Measurements from ENCODE around the gene MRRF.

The MRRF gene

GRCh38 chr9:122221183-122221811, 43.4 kb upstream of the MRRF start:
- H3K27ac ChIP-seq (ENCODE audit: low read length) = no peak overlapping the region
- H3K4me3 ChIP-seq (ENCODE audit: low read length) = peak overlapping the region; percentile 57; the same call in 1 of the 2 replicates
- no peak overlapping the region for H3K9ac ChIP-seq (ENCODE audit: low read depth, low read length)
- peaks cover 8% of the 10 kb centered on the region; the same call in 1 of the 2 replicates for H3K4me1 ChIP-seq (ENCODE audit: insufficient read depth, low read length)
- peaks cover 100% of the 10 kb centered on the region for H3K27me3 ChIP-seq (ENCODE audit: insufficient read depth, low read length)
- H3K9me3 ChIP-seq (ENCODE audit: insufficient read depth, low read depth, low read length) = peaks cover 13% of the 10 kb centered on the region; the same call in 1 of the 2 replicates
- no peaks in the 10 kb centered on the region for H3K36me3 ChIP-seq (ENCODE audit: insufficient read depth, low read depth, low read length)

GRCh38 chr9:122222791-122223190, 41.9 kb upstream of the MRRF start:
- H3K27me3 ChIP-seq (ENCODE audit: insufficient read depth, low read length) = peaks cover 100% of the 10 kb centered on the region
- no peaks in the 10 kb centered on the region for H3K36me3 ChIP-seq (ENCODE audit: insufficient read depth, low read depth, low read length)
- H3K4me1 ChIP-seq (ENCODE audit: insufficient read depth, low read length) = peaks cover 8% of the 10 kb centered on the region; the same call in 1 of the 2 replicates
- no peak overlapping the region for H3K4me3 ChIP-seq (ENCODE audit: low read length)
- no peak overlapping the region for H3K27ac ChIP-seq (ENCODE audit: low read length)
- peaks cover 14% of the 10 kb centered on the region; the same call in 1 of the 2 replicates for H3K9me3 ChIP-seq (ENCODE audit: insufficient read depth, low read depth, low read length)
- no peak overlapping the region for H3K9ac ChIP-seq (ENCODE audit: low read depth, low read length)

GRCh38 chr9:122223435-122223834, 41.2 kb upstream of the MRRF start:
- Histone ChIP-seq H3K27me3 (ENCODE audit: insufficient read depth, low read length) (peaks cover 100% of the 10 kb centered on the region), H3K4me1 (ENCODE audit: insufficient read depth, low read length) (peaks cover 8% of the 10 kb centered on the region; the same call in 1 of the 2 replicates), H3K27ac (ENCODE audit: low read length) (no peak overlapping the region), H3K36me3 (ENCODE audit: insufficient read depth, low read depth, low read length) (no peaks in the 10 kb centered on the region), H3K9me3 (ENCODE audit: insufficient read depth, low read depth, low read length) (peaks cover 11% of the 10 kb centered on the region; the same call in 1 of the 2 replicates), H3K4me3 (ENCODE audit: low read length) (no peak overlapping the region), H3K9ac (ENCODE audit: low read depth, low read length) (no peak overlapping the region)

GRCh38 chr9:122225312-122226141, 39.2 kb upstream of the MRRF start:
- no peak overlapping the region; the same call in 1 of the 2 replicates for H3K4me3 ChIP-seq (ENCODE audit: low read length)
- H3K9me3 ChIP-seq (ENCODE audit: insufficient read depth, low read depth, low read length) = peaks cover 6% of the 10 kb centered on the region; the same call in 1 of the 2 replicates
- peaks cover 4% of the 10 kb centered on the region; the same call in 1 of the 2 replicates for H3K4me1 ChIP-seq (ENCODE audit: insufficient read depth, low read length)
- H3K9ac ChIP-seq (ENCODE audit: low read depth, low read length) = no peak overlapping the region
- peaks cover 100% of the 10 kb centered on the region for H3K27me3 ChIP-seq (ENCODE audit: insufficient read depth, low read length)
- no peak overlapping the region for H3K27ac ChIP-seq (ENCODE audit: low read length)
- no peaks in the 10 kb centered on the region for H3K36me3 ChIP-seq (ENCODE audit: insufficient read depth, low read depth, low read length)

GRCh38 chr9:122226142-122226757, 38.4 kb upstream of the MRRF start:
- Histone ChIP-seq H3K9ac (ENCODE audit: low read depth, low read length) (no peak overlapping the region), H3K36me3 (ENCODE audit: insufficient read depth, low read depth, low read length) (no peaks in the 10 kb centered on the region), H3K27ac (ENCODE audit: low read length) (no peak overlapping the region), H3K4me3 (ENCODE audit: low read length) (no peak overlapping the region; the same call in 1 of the 2 replicates), H3K27me3 (ENCODE audit: insufficient read depth, low read length) (peaks cover 100% of the 10 kb centered on the region), H3K9me3 (ENCODE audit: insufficient read depth, low read depth, low read length) (peaks cover 6% of the 10 kb centered on the region; the same call in 1 of the 2 replicates), H3K4me1 (ENCODE audit: insufficient read depth, low read length) (no peaks in the 10 kb centered on the region)

GRCh38 chr9:122226758-122227574, 37.7 kb upstream of the MRRF start:
- Histone ChIP-seq H3K4me1 (ENCODE audit: insufficient read depth, low read length) (no peaks in the 10 kb centered on the region), H3K9me3 (ENCODE audit: insufficient read depth, low read depth, low read length) (peaks cover 6% of the 10 kb centered on the region; the same call in 1 of the 2 replicates), H3K27me3 (ENCODE audit: insufficient read depth, low read length) (peaks cover 100% of the 10 kb centered on the region), H3K36me3 (ENCODE audit: insufficient read depth, low read depth, low read length) (no peaks in the 10 kb centered on the region), H3K9ac (ENCODE audit: low read depth, low read length) (no peak overlapping the region), H3K4me3 (ENCODE audit: low read length) (peak overlapping the region; percentile 34; the same call in 1 of the 2 replicates), H3K27ac (ENCODE audit: low read length) (no peak overlapping the region)

- H3K4me3 ChIP-seq (ENCODE audit: low read length) = peak overlapping the region; percentile 48
- peaks cover 6% of the 10 kb centered on the region; the same call in 1 of the 2 replicates for H3K9me3 ChIP-seq (ENCODE audit: insufficient read depth, low read depth, low read length)
- peaks cover 100% of the 10 kb centered on the region for H3K27me3 ChIP-seq (ENCODE audit: insufficient read depth, low read length)
- H3K36me3 ChIP-seq (ENCODE audit: insufficient read depth, low read depth, low read length) = no peaks in the 10 kb centered on the region
- no peak overlapping the region for H3K27ac ChIP-seq (ENCODE audit: low read length)
- no peaks in the 10 kb centered on the region for H3K4me1 ChIP-seq (ENCODE audit: insufficient read depth, low read length)
- H3K9ac ChIP-seq (ENCODE audit: low read depth, low read length) = no peak overlapping the region
Observed at GRCh38 chr9:122227575-122227900, 37.1 kb upstream of the MRRF start.

- Histone ChIP-seq H3K36me3 (ENCODE audit: insufficient read depth, low read depth, low read length) (no peaks in the 10 kb centered on the region), H3K9ac (ENCODE audit: low read depth, low read length) (no peak overlapping the region), H3K27ac (ENCODE audit: low read length) (no peak overlapping the region), H3K27me3 (ENCODE audit: insufficient read depth, low read length) (peaks cover 100% of the 10 kb centered on the region), H3K4me1 (ENCODE audit: insufficient read depth, low read length) (peaks cover 4% of the 10 kb centered on the region; the same call in 1 of the 2 replicates), H3K4me3 (ENCODE audit: low read length) (peak overlapping the region; percentile 45; the same call in 1 of the 2 replicates), H3K9me3 (ENCODE audit: insufficient read depth, low read depth, low read length) (peaks cover 6% of the 10 kb centered on the region; the same call in 1 of the 2 replicates)
Observed at GRCh38 chr9:122228191-122228567, 36.5 kb upstream of the MRRF start.

GRCh38 chr9:122228568-122229484, 35.9 kb upstream of the MRRF start, which contains the start of gene LHX6:
LHX6 (minus strand) TSS chr9:122228957; CDS start chr9:122228740, 217 bp downstream.
- no peaks in the 10 kb centered on the region for H3K36me3 ChIP-seq (ENCODE audit: insufficient read depth, low read depth, low read length)
- H3K4me3 ChIP-seq (ENCODE audit: low read length) = peak within 1 kb of the TSS; percentile 45; the same call in 1 of the 2 replicates
- H3K27me3 ChIP-seq (ENCODE audit: insufficient read depth, low read length) = peaks cover 100% of the 10 kb centered on the region

GRCh38 chr9:122229485-122229837, 35.2 kb upstream of the MRRF start:
- Histone ChIP-seq H3K4me3 (ENCODE audit: low read length) (no peak overlapping the region), H3K27me3 (ENCODE audit: insufficient read depth, low read length) (peaks cover 100% of the 10 kb centered on the region), H3K36me3 (ENCODE audit: insufficient read depth, low read depth, low read length) (no peaks in the 10 kb centered on the region), H3K4me1 (ENCODE audit: insufficient read depth, low read length) (peaks cover 4% of the 10 kb centered on the region; the same call in 1 of the 2 replicates), H3K9ac (ENCODE audit: low read depth, low read length) (no peak overlapping the region), H3K27ac (ENCODE audit: low read length) (no peak overlapping the region), H3K9me3 (ENCODE audit: insufficient read depth, low read depth, low read length) (peaks cover 6% of the 10 kb centered on the region; the same call in 1 of the 2 replicates)

More at GRCh38 chr9:122228568-122229484, 35.9 kb upstream of the MRRF start, which contains the start of gene LHX6:
- H3K4me1 ChIP-seq (ENCODE audit: insufficient read depth, low read length) = peaks cover 4% of the 10 kb centered on the region; the same call in 1 of the 2 replicates
- H3K9ac ChIP-seq (ENCODE audit: low read depth, low read length) = no peak within 1 kb of the TSS
- peaks cover 6% of the 10 kb centered on the region; the same call in 1 of the 2 replicates for H3K9me3 ChIP-seq (ENCODE audit: insufficient read depth, low read depth, low read length)
- H3K27ac ChIP-seq (ENCODE audit: low read length) = no peak within 1 kb of the TSS

All from iPS-20b (cell line).